Posterior vena cava (tissue), 2 donors: ENCODE results near the gene FAM234A. TPM values are rescaled to one million over a fixed set of nuclear protein-coding genes. Genes with fewer than 3 reads are reported as not detected.
A peak's percentile ranks its signal among the peaks of the same experiment; 100 is the strongest.
"Not testable (repeated sequence)": the region's sequence is repeated elsewhere in the genome, so short reads cannot be mapped to it uniquely, and the experiment has no call there.

ENCODE experiments used
- DNase-seq: peaks from one replicate; pipeline ENCODE4 v3.0.0-alpha.2; 2020; ENCODE audit warnings: low spot score
- intact Hi-C, 2 donors: fragments of 100-400 bp; cut with DNase I; formaldehyde crosslinking; loops; one replicate each; pipeline versions ENCODE4 v1.14.1 to v1.14.2; 2022 to 2023
- total RNA-seq, 2 donors: library from RNA; stranded (reverse); fragmentation: NEBNext Ultra II Directional; extraction: Animal tissue kit (Norgen Biotek cat#: 25700); gene quantifications; one replicate each; pipeline ENCODE4 v1.2.1, GENCODE V29; 2021
- donor health status: DM: yes; HTN: yes; CAD: no.
- donor health status: DM: yes; HTN: yes; CAD: no.

Gene FAM234A
- total RNA-seq, 2 donors from 2014 or later: 69.4 to 86.2 TPM

DNA sequence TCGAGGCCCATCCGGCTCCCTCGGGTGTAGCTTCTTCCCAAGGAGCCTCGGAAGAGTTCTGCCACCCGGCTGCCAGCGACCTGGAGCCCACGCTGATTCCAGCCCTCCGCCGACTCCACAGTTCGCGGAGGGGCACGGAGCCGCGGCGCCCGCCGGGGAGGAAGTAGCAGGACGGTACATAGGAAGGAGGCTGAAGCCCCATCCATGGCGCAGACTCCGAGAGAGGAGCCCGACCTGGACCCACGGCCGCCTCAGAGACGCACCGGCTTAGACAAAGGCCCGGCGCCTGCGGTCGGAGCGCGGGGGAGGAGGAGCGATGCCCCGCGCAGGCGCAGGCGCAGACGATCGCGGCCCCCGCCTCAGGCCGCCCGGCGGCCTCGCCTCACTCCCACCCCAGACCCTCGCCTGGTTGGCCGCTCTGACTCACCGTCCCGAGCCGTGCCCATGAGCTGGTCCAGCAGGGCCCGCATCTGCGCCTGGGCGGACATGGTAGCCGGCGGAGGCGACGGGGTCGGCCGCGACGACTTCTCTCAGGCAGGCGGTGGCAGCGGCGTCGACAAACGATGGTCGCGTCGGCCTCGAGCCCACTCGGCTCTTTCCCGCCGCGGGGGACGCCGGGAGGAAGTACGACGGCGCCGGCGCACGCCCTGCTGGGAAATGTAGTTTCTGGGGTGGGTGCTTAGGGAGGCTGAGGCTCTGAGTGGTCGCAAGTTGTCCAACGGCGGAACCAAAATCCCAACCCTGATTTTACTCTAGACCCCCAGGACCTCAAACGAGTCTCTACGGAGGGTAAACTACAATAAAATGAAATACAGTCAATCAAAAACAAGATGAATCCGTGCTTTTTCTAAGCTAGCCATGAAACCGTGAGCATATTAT is 5.5 kb upstream of the FAM234A start, which contains the start of gene LUC7L:
TSS of gene LUC7L (minus strand) at position 598 of the 879 bp plus-strand sequence. CDS start at position 488, 110 bp downstream.
- DNase-seq: peak; percentile 96
- intact Hi-C loops: no loop called here

DNA sequence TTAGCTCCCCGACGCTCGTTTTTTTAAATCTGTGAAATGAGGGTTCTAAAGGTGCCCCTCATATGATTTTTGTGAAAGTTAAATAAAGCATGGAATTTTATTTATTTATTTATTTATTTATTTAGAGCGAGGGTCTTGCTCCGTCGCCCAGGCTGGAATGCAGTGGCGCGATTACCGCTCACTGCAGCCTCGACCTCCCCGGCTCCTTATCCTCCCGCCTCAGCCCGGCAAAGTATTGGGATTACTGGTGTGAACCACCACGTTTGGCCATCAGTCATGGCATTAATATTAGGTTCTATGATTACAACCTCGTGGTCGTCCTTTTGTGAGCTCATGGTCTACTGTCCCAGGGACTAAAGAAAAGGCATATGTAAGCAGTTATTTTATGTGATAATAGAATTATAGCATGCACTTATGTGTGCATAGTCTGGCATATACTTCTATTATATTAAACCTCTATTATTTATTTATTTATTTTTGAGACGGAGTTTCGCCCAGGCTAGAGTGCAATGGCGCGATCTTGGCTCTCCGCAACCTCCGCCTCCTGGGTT is 4.8 kb upstream of the FAM234A start:
- no peak for DNase-seq
- intact Hi-C loops: no loop called here

DNA sequence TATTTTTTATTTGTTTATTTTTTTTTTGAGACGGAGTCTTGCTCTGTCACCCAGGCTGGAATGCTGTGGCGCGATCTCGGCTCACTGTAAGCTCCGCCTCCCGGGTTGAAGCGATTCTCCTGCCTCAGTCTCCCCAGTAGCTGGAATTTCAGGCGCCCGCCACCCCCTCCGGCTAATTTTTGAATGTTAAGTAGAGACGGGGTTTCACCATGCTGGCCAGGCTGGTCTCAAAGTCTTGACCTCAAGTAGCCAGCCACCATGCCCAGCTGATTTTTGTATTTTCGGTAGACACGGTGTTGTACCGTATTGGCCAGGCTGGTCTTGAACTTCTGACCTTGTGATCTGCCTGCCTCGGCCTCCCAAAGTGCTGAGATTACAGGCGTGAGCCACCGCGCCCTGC is 4.3 kb upstream of the FAM234A start:
- intact Hi-C loops, DNase-seq: not testable (repeated sequence)

DNA sequence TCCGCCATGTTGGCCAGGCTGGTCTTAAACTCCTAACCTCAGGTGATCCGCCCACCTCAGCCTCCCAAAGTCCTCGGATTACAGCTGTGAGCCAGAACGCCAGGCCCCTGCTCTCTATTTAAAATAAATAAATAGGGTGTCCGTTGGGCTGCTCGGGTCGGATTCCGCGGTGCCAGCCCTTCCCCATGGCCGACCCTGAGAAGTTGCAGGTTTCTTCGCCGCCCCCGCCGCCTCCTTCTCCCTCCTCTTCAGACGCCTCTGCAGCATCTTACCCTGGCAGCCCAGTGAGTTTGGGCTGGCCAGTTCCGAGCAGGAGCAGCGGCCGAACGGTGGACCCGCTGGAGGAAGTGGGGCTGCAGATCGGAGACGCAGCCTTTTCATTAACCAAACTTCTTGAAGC is 3.7 kb upstream of the FAM234A start:
- no peak for DNase-seq
- intact Hi-C loops: no loop called here

DNA sequence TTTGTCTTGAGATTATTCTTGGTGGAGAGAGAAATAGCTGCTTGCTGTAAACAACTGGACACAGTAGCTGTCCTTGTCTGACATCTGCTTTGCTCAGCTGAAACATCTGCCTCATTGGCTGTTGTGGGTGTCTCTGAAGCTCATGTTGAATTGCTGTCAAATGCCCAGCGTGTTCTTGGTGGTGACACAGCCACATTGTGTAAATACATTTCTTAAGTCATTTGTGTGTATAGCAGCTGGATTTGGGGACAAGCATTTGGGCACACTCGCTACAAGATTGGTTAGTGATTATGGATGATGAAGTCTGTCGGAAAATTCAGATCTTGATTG is 5.3 kb downstream of the FAM234A start:
- intact Hi-C loops: no loop called here
- no peak for DNase-seq

DNA sequence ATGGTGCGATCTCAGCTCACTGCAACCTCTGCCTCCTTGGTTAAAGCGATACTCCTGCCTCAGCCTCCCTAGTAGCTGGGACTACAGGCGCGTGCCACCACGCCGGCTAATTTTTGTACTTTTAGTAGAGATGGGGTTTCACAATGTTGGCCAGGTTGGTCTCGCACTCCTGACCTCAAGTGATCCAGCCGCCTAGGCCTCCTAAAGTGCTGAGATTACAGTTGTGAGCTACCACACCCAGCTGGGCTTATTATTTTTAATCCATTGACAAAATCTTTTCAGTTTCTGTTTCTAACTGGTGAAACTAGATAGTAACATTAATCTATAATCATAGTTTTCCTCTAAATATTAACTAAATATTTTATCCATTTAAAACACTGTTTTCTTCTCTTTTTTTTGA is 5.9 kb downstream of the FAM234A start:
- intact Hi-C loops: no loop called here
- no peak for DNase-seq

DNA sequence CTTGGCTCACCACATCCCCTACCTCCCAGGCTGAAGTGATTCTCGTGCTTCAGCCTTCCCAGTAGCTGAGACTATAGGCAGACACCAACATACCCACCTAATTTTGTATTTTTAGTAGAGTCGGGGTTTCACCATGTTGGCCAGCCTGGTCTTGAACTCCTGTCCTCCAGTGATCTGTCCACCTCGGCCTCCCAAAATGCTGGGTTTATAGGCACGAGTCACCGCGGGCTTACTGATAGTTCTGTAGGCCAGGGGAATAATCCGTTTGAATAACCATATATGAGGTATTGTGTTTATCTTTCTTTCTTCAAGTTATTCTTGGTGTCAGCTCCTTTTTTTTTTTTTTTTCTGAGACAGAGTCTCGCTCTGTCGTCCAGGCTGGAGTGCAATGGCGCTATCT is 7.7 kb downstream of the FAM234A start:
- intact Hi-C loops: no loop called here
- DNase-seq: no peak

DNA sequence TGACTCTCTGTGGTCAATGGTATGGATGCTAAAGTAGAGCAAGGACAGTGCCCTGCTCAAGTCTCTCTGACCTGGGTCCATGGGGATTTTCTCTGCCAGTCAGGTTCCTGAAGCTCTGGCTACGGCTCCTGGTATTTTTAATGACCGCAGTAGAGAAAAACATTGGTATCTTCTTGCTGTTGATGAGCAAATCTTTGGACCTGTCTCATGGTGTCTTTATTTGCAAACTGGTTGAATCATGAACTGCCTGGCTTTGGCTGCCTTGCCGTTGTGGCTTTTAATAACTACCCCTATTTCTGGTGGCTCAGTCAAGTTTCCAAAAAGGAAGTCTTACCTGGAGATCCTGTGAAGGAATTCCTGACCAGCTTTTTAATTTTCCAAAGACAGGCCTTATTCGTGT is 8.7 kb downstream of the FAM234A start:
- intact Hi-C loops: no loop called here
- DNase-seq: no peak

DNA sequence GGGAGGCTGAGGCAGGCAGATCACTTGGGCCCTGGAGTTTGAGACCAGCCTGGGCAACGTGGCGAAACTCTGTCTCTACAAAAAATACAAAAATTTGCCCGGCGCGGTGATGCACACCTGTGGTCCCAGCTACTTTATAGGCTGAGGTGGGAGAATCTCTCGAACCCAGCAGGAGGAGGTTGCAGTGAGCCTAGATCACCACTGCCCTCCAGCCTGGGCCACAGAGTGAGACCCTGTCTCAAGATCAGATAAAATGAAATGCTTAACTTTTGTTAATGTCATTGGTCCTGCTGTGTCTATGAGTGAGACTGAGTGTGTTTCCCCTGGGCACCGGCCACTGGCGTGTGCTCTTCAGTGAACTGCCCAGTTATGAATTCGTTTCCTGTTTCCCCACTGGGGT is 10.5 kb downstream of the FAM234A start:
- DNase-seq: no peak
- intact Hi-C loops: no loop called here

DNA sequence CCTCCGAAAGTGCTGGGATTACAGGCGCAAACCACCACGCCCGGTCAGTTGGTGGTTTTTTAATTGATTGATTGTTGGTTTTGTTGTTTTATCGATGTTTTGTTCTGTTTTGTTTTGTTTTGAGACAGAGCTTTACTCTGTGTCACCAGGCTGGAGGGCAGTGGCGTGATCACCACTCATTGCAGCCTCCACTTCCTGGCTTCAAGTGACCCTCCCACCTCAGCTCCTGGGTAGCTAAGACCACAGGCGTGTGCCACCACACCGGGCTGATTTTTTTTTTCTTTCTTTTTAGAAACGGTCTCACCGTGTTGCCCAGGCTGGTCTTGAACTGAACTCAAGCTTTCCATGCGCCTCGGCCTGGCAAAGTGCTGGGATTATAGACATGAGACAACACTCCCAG is 12.4 kb downstream of the FAM234A start:
- DNase-seq: no peak
- intact Hi-C loops: no loop called here

DNA sequence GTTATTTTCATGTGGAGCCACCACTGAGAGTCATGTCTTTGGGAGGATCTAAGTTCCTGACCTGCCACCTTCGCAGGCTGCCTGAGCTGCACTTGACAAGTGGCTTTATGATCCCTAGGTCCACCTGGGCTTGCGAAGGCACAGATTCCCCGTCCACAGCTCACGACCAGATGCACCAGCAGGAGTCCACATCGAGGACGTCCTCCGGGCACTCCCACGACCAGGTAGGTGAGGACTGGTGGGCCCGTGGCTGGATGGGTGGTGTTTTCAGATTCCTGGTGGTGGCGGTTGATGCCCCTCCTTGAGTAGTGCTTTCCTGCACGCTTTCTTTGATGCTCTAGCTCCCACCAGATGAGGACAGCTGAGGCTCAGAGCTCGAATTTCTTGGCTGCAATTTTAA is 14.8 kb downstream of the FAM234A start:
- no peak for DNase-seq
- intact Hi-C loops: no loop called here

DNA sequence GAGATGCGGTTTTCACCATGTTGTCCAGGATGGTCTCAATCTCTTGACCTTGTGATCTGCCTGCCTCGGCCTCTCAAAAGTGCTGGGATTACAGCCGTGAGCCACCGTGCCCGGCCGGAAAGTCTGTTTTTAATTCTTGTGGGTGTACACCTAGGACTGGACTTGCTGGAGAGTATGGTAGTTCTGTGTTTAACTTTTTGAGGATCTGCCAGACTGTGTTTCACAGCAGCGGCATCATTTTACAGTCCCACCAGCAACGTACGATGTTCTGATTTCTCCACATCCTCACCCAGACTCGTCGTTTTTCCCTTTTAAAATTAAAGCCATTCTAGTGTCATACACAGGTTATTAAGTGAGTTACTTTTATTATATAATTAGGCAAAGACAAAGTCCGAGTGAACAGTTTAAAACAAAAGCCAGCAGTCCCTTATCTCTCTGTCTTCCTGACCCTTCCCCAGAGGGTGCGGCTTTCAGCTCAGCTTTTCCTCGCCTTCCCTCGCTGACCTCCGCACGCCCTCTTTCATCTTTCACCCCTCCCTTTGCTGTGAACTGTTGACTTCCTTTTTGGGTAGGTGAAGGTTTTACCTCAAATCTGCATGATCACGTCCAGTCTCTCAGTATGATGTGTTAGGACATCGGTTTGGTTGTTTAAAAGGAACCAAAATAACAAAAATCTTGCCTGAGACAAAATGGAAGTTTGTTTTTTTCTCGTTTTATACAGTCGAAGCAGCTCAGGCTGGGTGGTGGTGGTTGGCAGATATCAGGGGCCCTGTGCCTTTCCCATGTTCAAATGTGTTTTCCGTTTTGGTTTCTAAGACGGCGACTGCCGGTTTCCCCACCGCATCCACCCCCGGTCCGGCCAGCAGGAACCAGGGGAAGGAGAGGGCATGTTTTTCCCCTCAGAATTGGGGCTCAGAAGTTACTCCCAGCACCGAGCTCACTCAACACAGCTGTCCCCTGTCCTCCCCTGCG is 18.0 kb downstream of the FAM234A start:
- DNase-seq: no peak
- intact Hi-C loops: no loop called here

DNA sequence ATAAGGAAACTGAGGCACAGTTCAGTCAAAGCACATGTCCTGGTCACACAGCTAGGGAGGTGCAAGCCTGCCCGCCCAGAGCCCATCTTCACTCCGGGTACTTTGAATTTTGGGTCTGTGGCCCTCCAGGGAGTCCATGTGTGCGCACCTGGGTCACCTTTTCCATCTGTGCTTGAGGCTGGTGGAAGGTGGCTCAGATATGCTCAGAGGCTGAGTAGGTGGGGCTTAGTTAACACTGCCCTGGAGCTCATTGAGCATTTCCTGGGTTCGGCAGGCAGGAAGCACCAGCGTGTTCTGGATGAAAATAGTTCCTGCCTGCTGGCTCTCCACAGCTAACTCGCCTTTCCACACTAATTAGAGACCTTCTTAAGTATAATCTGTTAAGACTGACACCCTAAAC is 19.2 kb downstream of the FAM234A start:
- intact Hi-C loops: no loop called here
- no peak for DNase-seq

DNA sequence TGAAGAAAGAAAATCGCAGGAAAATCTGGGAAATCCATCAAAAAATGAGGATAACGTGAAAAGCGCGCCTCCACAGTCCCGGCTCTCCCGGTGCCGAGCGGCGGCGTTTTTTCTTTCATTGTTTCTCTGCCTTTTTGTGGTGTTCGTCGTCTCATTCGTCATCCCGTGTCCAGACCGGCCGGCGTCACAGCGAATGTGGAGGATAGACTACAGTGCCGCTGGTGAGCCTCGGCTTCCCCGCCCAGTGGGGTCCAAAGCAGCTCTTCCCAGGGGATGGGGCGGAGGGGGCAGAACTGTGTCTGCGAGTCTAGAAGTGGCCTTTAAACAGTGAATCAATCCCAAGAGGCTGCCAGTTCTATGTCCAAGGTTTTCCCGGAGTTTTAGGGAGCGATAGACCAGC is 19.8 kb downstream of the FAM234A start:
- no peak for DNase-seq
- intact Hi-C loops: no loop called here

DNA sequence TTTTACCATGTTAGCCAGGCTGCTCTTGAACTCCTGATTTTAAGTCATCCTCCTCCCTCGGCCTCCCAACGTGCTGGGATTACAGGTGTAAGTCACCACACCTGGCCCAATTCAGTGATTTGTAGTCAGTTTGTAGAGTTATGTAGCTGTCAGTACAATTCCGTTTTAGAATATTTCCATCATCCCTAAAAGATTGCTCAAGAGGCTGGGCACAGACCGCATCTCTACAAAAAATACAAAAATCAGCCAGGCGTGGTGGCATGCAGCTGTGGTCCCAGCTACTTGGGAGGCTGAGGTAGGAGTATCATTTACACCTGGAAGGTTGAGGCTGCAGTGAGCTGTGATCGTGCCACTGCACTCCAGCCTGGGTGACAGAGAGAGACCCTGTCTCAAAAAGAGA is 20.6 kb downstream of the FAM234A start:
- intact Hi-C loops: no loop called here
- no peak for DNase-seq

DNA sequence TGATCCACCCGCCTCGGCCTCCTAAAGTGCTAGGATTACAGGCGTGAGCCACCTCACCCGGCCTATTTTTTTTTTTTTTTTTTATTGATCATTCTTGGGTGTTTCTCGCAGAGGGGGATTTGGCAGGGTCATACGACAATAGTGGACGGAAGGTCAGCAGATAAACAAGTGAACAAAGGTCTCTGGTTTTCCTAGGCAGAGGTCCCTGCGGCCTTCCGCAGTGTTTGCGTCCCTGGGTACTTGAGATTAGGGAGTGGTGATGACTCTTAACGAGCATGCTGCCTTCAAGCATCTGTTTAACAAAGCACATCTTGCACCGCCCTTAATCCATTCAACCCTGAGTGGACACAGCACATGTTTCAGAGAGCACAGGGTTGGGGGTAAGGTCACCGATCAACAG is 23.5 kb downstream of the FAM234A start:
- DNase-seq, intact Hi-C loops: not testable (repeated sequence)

DNA sequence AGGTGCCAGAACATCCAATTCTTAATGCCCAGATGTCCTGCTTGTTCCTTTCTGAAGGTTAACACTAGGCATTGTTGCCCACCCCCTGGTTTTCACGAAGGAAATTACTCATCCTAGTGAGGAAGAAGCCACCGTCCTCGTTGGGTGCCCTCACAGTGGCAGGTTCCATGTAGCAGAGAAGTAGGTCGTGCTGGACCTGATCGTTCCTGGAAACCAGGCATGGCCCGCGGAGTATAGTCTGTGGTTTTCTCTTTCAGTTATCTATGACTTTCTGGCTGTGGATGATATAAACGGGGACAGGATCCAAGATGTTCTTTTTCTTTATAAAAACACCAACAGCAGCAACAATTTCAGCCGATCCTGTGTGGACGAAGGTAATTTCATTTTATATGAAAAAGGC is 24.6 kb downstream of the FAM234A start:
- intact Hi-C loops: no loop called here

DNA sequence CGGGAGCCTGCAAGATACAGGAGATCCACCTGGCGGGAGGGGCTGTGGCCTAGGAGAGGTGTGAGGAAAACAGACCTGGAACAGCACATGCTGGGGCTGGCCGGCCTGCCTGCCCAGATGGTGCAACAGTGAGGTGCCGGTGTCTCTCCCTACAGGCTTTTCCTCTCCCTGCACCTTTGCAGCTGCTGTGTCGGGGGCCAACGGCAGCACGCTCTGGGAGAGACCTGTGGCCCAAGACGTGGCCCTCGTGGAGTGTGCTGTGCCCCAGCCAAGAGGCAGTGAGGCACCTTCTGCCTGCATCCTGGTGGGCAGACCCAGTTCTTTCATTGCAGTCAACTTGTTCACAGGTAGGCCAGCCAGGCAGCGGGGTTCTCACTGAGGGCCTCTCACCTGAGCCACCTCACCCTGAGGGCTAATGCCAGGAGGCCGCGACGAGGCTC is 25.2 kb downstream of the FAM234A start:
- intact Hi-C loops: no loop called here
- no peak for DNase-seq

More for the DNA sequence above, 24.6 kb downstream of the FAM234A start:
- no peak for DNase-seq

DNA sequence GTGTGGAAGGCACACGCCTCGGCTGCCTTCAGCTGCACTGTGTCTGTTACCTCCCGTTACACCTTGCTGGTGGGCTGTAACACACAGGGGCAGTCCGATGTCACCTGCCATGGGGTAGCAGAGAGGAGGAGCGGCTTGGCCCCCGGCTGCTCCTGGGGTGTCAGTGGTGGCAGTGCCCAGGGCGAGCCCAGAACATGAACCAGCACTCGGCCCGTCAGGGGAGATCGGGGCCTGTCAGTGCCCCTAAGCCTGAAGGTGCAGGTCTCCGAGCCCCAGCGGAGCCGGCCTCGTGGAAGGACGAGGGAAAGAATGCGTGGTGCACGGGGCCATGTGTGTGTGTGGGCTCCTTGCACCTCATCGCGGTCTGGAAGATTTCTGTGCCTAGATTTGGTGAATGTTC is 25.7 kb downstream of the FAM234A start:
- intact Hi-C loops: no loop called here
- no peak for DNase-seq
